Small intestine (tissue), 7 donors: ENCODE measurements around the gene PHACTR1. TPM values are rescaled to one million over a fixed set of nuclear protein-coding genes. Genes with fewer than 3 reads are reported as not detected.
A peak's percentile ranks its signal among the peaks of the same experiment; 100 is the strongest.

Experiments
- DNase-seq, 2 donors: peaks; one replicate each; pipeline versions ENCODE4 v3.0.0 to v3.0.0-alpha.2; 2013
- FAIRE-seq: peaks from 2 replicates; lab custom pipeline; 2012; peaks lifted over from hg19 to GRCh38; lab: Jason Lieb, UNC
- H3K27ac ChIP-seq, 3 donors: one replicate each; pipeline ENCODE4 v1.5.1; 2013; ENCODE audit warnings: low read length in 2 of 3, mild to moderate bottlenecking in 2 of 3, control low read depth in 1 of 3, inconsistent platforms in 1 of 3, low read depth in 1 of 3, moderate library complexity in 1 of 3
- H3K27me3 ChIP-seq, 3 donors: one replicate each; pipeline ENCODE4 v1.6.1; 2013; ENCODE audit warnings: low read length in 3 of 3, inconsistent platforms in 1 of 3; ENCODE audit not compliant: control insufficient read depth in 3 of 3, insufficient read depth in 3 of 3
- H3K36me3 ChIP-seq, 3 donors: one replicate each; pipeline ENCODE4 v1.6.1; 2013; ENCODE audit warnings: low read length in 3 of 3, inconsistent platforms in 1 of 3, low read depth in 1 of 3, mild to moderate bottlenecking in 1 of 3, moderate library complexity in 1 of 3; ENCODE audit not compliant: control insufficient read depth in 3 of 3, insufficient read depth in 2 of 3
- H3K4me1 ChIP-seq, 3 donors: one replicate each; pipeline ENCODE4 v1.6.1; 2013; ENCODE audit warnings: low read length in 2 of 3, inconsistent platforms in 1 of 3, low read depth in 1 of 3, mild to moderate bottlenecking in 1 of 3, moderate library complexity in 1 of 3; ENCODE audit not compliant: control insufficient read depth in 3 of 3, insufficient read depth in 2 of 3
- H3K4me3 ChIP-seq, 3 donors: one replicate each; pipeline ENCODE4 v1.5.1; 2013; ENCODE audit warnings: low read length in 3 of 3, control low read depth in 1 of 3, inconsistent platforms in 1 of 3, low read depth in 1 of 3, mild to moderate bottlenecking in 1 of 3, moderate library complexity in 1 of 3
- H3K9me3 ChIP-seq, 2 donors: one replicate each; pipeline ENCODE4 v1.6.1; 2013; ENCODE audit warnings: low read depth in 1 of 2, low read length in 1 of 2; ENCODE audit not compliant: control insufficient read depth in 2 of 2, insufficient read depth in 1 of 2
- WGBS, 3 donors: extraction: QIAGEN DNeasy Blood & Tissue Kit; methylation state at CpG; one replicate each; pipeline ENCODE4 v1.1.7; 2013; 5-methylcytosine and 5-hydroxymethylcytosine counted together
- polyA plus RNA-seq, 4 donors: library from polyadenylated mRNA; stranded (reverse) in 3 of 4; unstranded in 1 of 4; fragments of 200-250 nt in 3 of 4; fragments of 120-200 nt in 1 of 4; gene quantifications; one replicate each; pipeline versions ENCODE4 v1.2.1 to v1.2.3, GENCODE V29; 2013
- donor health status: healthy with polysubstance abuse.
- donor health status: control.
- donor health status: control.
- donor health status: Bipolar disorder and iron deficiency.
- donor health status: healthy.

Gene PHACTR1
- polyA plus RNA-seq, 4 donors: 0.67 to 3.8 (median 1.8) TPM

DNA sequence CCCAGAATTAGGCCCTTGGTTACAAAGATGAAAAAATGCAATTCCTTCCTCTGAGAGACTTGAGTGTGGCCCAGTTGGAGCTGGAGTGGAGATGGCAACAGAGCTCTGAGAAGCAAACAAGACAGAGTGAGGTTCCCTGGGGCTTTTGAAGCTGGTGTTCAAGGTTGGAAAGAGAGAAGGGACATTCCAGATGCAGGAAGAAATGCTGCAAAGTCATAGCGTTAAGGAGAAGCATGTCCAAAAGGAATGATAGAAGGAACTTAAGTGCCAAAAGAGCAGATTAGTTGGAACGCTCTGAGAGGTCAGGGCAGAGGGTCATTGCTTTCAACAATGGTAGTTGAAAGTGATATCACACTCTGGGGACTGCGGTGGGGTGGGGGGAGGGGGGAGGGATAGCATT, 360.0 kb downstream of the PHACTR1 start:
- no peak overlapping the region for H3K27ac ChIP-seq
- H3K36me3 ChIP-seq: no peaks in the 10 kb centered on the region
- DNase-seq (no peak), FAIRE-seq (no peak)
- H3K27me3 ChIP-seq: no peaks in the 10 kb centered on the region
- 59 to 75% (median 71%) methylated on average over 3 of the region's 3 CpGs for WGBS, 3 donors
- H3K9me3 ChIP-seq: no peaks in the 10 kb centered on the region
- H3K4me3 ChIP-seq: no peak overlapping the region
- H3K4me1 ChIP-seq: no peaks in the 10 kb centered on the region

DNA sequence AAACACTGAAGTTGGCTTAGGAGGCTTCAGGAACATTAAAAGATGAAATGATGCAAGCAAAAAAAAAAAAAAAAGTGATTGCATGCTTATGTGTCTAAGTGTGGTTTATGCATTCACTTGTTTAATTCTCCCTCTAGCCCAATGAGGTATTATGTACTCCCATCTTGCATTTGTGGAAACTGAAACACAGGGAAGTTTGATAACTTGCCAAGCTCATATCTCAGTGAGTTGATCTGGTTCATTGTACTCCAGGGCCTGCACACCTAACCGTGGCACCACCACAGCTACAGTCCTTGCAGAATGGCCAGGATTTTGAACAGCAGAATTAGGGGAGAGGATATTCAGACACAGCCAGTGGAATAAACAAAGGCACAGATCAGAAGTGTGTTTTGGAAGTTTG, 360.6 kb downstream of the PHACTR1 start:
- H3K36me3 ChIP-seq: no peaks in the 10 kb centered on the region
- H3K4me1 ChIP-seq: no peaks in the 10 kb centered on the region
- DNase-seq: peak in 1 of 2 donors; percentile 12
- H3K4me3 ChIP-seq: no peak overlapping the region
- FAIRE-seq: no peak
- no peak overlapping the region for H3K27ac ChIP-seq
- 12 to 59% (median 29%) methylated on average over 1 of the region's 1 CpG for WGBS, 3 donors
- H3K9me3 ChIP-seq: no peaks in the 10 kb centered on the region
- no peaks in the 10 kb centered on the region for H3K27me3 ChIP-seq

DNA sequence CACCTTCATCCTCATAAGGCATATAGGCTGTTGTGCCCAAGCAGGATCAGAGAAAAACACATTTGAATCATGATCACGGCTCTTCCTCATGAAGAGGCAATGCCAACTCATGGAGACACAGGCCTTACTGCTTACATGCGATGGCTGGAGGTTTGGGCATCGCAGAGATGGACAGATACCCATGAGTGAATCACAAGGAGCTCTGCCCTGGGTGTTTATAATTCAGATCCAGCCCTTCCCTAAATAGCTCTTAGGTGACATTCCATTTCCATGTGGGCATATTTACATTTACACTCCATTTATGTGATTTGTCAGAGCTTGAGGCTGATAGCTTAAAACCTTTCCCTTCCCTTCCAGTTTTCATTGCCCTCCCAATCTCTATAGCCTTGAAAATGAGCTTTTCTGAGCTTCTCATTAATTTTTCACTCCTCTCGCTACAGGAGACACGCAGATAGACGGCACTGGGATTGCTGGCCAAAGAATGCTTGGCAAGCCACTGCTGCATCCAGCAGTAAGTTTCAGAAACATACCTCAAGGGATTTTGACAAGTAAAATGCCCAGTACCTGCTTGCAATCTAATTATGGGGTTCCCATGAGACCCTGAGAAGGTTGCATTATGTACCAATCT, 362.6 kb downstream of the PHACTR1 start:
- H3K4me1 ChIP-seq: no peaks in the 10 kb centered on the region
- FAIRE-seq (no peak), DNase-seq (no peak)
- WGBS, 3 donors: 87 to 96% (median 88%) methylated on average over 6 of the region's 6 CpGs
- no peaks in the 10 kb centered on the region for H3K9me3 ChIP-seq
- H3K4me3 ChIP-seq: no peak overlapping the region
- H3K27ac ChIP-seq: no peak overlapping the region
- H3K27me3 ChIP-seq: no peaks in the 10 kb centered on the region
- no peaks in the 10 kb centered on the region for H3K36me3 ChIP-seq

DNA sequence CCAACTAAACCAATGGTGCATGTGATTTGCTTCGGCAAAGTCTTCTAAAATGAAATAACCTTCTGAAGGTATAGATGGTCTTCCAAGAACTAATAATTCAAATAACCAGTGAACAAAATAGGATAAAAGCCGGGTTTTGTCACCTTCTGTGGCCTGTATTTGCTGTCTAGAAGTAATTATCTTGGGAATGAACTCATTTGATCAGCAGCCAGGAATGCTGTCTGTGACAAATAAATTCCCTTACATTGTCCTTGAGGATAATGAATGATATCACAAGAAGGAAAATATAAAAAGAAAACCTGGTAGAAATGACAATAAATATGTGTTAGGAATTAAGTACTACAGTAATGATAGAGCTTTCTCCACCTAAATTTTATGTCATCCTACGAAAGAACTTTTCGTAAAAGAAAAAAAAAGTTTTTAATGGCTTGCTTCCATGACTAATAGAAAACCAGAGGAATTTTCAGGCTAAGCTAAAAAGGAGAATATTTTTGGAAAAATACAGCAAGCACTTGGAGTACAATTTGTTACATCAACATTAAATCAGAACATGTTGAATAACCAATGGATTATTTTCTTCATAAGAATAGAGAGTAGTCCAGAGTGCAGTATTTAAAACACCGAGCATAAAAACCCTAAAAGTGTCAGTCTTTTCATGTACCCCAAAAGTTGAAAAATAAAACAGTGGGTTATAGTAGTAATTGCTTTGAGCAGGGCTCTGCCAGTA, 364.1 kb downstream of the PHACTR1 start:
- Histone ChIP-seq H3K4me3 (no peak overlapping the region), H3K4me1 (no peaks in the 10 kb centered on the region), H3K27ac (no peak overlapping the region), H3K36me3 (no peaks in the 10 kb centered on the region), H3K27me3 (no peaks in the 10 kb centered on the region), H3K9me3 (no peaks in the 10 kb centered on the region)
- DNase-seq (no peak), FAIRE-seq (no peak)
- WGBS, 3 donors: 81 to 87% (median 83%) methylated on average over 5 of the region's 5 CpGs

DNA sequence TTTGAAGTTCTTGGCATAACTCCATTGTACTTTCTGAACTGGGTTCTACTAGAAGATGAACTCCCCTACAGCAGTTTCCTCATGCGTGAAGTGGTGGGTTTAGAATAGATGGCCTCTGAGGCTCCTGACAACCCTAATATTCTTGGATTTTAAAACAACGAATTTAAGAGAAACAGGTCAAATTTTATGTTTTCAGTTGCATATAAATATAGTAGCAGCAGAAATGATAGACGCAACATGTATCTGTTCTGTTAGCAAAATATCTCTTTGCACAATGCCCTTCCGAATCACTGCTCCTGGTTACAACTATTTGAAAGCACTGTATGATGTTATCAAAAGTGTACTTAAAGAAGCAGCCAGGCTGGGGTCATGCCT, 364.6 kb downstream of the PHACTR1 start:
- H3K4me3 ChIP-seq: no peak overlapping the region
- H3K36me3 ChIP-seq: no peaks in the 10 kb centered on the region
- H3K9me3 ChIP-seq: no peaks in the 10 kb centered on the region
- no peak for DNase-seq
- FAIRE-seq: no peak
- no peaks in the 10 kb centered on the region for H3K27me3 ChIP-seq
- 91 to 93% (median 91%) methylated on average over 4 of the region's 4 CpGs for WGBS, 3 donors
- no peaks in the 10 kb centered on the region for H3K4me1 ChIP-seq
- H3K27ac ChIP-seq: no peak overlapping the region

DNA sequence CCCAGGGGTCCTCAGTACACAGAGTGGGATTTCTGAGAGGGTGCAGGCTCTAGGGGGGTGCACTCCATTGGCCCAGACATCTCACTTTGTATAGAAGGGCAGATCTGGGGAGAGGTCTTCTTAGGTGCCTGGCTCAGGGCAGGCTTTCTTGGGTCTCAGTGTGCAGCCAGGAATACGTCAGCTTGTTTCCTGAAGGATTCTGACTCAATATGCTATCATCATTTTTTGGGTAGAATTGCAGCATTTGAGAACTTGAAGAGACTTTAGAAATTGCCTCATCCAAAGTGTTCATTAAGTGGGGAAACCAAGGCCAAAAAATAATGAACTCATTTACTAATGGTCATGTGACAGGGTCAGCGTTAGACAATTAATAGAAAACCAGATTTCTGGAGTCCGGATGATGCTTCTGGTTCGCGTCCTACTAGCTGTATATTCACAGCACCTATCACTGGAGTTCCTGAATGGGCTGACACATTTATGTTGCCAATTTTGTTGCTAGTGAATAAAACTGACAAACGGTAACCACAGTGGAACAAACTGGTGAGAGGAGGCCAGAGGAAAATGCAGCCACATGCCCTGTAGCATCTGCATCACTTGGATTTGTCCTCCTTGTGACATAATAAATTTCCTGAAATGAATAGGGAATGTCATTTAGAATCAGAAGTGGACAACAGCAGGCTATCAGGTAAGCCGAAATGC, 372.9 kb downstream of the PHACTR1 start:
- FAIRE-seq (no peak), DNase-seq (no peak)
- Histone ChIP-seq H3K36me3 (no peaks in the 10 kb centered on the region), H3K4me1 (no peaks in the 10 kb centered on the region), H3K27ac (no peak overlapping the region), H3K9me3 (no peaks in the 10 kb centered on the region), H3K27me3 (no peaks in the 10 kb centered on the region), H3K4me3 (no peak overlapping the region)
- 83 to 88% (median 87%) methylated on average over 7 of the region's 7 CpGs for WGBS, 3 donors

DNA sequence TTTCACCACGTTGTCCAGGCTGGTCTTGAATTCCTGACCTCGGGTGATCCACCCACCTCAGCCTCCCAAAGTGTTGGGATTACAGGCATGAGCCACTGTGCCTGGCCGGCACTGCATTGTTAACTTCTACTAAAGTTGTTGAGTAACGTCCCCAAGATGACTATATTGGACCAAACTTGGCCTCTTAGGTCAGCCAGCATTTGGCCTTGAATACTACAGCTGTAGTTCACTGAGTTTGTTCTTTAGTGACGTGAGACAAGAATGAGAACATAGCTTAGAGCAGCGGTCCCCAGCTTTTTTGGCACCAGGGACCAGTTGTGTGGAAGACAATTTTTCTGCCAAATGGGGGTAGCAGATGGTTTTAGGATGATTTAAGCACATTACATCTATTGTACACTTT, 374.6 kb downstream of the PHACTR1 start:
- no peaks in the 10 kb centered on the region for H3K36me3 ChIP-seq
- no peak overlapping the region for H3K27ac ChIP-seq
- H3K4me3 ChIP-seq: no peak overlapping the region
- FAIRE-seq: no peak
- no peaks in the 10 kb centered on the region for H3K4me1 ChIP-seq
- no peaks in the 10 kb centered on the region for H3K9me3 ChIP-seq
- no peaks in the 10 kb centered on the region for H3K27me3 ChIP-seq
- no peak for DNase-seq
- 86 to 87% (median 86%) methylated on average over 6 of the region's 6 CpGs for WGBS, 3 donors

DNA sequence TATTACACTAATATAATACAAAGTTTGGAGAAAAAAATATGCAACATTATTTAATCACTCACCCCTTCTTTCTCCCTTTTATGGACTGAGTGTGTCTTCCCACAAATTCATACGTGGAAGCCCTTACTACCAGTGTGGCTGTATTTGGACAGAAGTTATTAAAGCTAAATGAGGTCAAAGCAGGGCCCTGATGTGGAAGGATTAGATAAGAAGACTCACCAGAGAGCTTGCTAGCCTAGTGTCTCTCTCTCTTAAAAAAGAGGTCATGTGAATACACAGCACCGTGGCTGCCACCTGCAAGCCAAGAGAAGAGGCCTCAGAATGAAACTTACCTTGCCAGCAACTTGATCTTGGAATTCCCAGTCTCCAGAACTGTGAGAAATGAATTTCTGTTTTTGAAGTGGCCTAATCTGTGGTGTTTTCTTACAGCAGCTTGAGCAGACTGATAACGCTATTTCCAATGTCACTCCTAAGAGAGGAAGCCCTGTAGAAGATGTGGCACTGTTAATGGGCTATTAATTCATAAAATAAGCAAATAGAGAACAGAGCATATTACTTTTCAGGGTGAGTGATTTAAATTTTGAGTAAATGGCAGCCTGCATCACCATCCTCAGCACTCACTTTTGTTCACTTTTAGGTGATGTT, 378.3 kb downstream of the PHACTR1 start:
- no peak overlapping the region for H3K4me3 ChIP-seq
- H3K9me3 ChIP-seq: no peaks in the 10 kb centered on the region
- H3K27me3 ChIP-seq: no peaks in the 10 kb centered on the region
- H3K4me1 ChIP-seq: no peaks in the 10 kb centered on the region
- 55 to 66% (median 62%) methylated on average over 3 of the region's 3 CpGs for WGBS, 3 donors
- no peaks in the 10 kb centered on the region for H3K36me3 ChIP-seq
- DNase-seq (no peak), FAIRE-seq (no peak)
- no peak overlapping the region for H3K27ac ChIP-seq
